8988T (cell line): Measurements from ENCODE around the gene PMAIP1.

Source experiments
- DNase-seq: peaks from one replicate; pipeline ENCODE4 v3.0.0; 2011

PMAIP1 gene

DNA sequence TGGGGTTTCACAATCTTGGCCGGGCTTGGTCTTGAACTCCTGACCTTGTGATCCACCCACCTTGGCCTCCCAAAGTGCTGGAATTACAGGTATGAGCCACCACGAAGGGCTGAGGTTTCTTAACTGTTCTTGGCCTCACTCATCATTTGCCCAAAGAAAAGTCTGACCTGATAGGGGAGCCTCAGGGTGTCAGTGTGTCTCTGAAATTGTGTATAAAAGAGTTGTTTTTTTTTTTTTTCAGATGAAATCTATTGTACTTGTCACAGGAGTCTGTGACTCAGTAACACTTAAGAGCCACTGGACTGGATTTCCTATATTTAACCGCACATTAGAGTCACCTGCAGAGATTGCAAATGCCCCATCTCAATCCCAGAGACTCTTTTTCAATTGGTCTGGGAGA is 16.9 kb downstream of the PMAIP1 start:
- no peak for DNase-seq

DNA sequence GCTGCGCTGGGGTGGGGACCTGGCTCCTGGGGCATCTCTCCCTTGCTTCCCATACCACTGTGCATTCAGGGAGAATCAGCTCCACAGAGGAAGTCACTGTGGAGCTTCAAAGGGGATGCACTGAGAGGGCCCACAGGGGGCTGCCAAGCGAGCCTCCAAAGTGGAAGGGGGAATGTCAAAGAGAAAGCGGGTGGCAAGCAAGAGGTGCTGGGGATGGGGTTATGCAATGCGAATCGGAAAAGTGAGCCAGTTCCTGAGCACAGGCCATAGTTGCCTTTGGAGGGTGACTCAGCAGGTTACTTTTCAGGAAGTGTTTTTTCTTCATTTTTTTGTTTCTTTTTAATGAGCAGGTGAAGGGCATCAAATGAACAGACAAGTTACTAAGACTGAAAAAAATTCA is 17.6 kb downstream of the PMAIP1 start:
- no peak for DNase-seq

DNA sequence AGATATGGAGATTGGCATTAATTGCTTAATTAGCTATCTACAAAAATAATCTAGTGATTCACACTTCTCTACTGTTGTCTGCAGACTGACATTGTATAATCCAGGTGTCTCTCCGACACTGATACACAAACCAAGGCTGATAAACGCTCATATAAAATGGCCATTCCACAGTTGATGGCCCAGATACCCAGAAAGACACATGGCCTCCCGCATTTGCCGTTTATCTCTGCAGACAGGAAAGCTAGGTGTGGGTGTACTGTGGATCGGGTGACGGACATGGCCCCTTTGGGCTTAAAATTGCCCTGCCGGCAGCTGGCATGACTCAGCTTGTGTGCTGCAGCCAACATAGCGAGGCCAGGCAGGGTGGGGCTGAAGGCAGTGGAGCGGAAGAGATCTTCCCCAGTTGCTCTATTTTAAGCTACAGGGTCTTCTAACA is 18.5 kb downstream of the PMAIP1 start:
- no peak for DNase-seq

DNA sequence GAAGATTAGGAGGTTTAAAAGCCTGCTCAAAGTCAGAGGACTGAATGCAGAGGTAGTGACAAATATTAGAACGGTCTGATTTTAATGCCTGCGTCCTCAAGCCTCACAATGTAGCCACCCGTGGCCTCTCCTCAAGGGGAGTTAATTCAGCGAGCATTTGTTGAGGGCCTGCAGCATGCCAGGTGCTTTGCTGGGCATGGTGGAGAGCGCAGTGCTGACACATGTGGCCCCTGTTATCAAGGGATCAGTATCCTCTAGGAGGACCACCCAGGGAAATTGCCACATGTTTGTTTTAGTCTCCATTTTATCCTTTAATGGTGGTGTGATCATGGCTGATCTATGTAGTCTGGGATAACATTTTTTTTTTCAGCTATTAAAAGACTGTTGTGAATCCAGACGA is 19.2 kb downstream of the PMAIP1 start:
- no peak for DNase-seq

DNA sequence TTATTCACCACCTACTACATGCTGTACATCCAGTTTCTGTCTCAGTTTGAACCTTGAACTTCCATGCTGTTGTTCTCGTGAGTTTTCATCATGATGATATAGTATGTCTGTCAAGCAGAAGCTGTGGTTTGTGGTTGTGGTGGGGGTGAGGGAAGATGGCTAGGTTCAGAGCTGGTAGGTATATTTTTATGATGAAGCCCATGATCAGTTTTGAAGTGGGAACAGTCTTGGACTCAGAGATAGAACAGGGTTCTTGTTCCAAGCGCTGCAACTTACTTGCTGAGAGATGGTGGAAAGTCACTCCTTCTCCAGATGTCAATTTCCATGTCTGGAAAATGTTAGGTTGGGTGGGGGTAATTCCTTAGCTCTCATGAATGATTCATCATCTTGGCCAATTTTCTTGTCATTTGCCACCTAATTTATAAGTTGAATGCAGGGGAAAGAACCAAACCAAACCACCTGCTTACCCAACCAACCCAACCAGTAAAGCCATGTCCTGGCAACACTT is 21.6 kb downstream of the PMAIP1 start:
- DNase-seq, result no peak

DNA sequence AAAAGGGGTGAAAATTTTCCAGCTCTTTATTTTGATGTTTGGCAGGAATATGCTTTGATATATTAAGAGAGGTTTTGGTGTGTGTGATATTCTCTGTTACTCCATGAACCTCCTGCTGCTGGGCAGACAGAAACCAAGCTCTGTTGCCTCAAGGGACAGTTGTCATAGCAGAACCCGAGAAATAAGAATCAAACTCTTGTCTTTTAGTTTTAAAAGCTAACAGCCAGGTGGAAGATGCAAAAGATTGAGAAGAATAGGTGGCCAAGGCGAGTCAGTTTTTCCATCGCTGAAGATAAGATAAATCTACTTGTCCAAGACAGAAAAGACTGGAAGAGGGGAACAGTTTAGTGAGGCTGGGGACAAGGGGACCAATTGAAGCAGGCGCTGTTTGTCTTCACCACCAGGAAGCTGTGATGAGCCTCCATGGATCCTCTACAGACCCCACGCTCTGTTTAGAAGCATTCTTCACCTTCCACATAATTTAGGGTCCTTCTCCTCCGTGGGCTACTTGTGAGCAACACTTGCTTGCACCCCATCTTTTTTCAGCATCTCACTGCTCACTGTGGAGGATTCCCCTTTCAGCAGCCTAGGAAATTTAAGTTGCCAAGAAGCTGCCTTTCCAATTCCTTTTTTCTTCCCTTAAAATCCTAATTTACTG is 23.9 kb downstream of the PMAIP1 start:
- DNase-seq, result no peak

DNA sequence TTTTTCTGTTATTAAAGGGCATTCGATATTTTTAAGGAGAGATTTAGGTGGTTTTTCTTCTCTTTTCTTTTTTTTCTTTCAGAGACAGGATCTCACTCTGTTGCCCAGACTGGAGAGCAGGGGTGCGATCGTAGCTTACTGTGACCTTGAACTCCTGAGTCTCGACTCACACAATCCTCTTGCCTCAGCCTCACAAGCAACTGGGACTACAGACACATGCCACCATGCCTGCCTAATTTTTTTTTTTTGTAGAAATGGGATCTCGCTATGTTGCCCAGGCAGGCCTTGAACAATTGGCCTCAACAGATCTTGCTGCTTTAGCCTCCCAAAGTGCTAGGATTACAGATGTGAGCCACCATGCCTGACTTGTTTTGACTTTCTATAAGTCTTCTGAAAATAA is 26.3 kb downstream of the PMAIP1 start:
- no peak for DNase-seq

DNA sequence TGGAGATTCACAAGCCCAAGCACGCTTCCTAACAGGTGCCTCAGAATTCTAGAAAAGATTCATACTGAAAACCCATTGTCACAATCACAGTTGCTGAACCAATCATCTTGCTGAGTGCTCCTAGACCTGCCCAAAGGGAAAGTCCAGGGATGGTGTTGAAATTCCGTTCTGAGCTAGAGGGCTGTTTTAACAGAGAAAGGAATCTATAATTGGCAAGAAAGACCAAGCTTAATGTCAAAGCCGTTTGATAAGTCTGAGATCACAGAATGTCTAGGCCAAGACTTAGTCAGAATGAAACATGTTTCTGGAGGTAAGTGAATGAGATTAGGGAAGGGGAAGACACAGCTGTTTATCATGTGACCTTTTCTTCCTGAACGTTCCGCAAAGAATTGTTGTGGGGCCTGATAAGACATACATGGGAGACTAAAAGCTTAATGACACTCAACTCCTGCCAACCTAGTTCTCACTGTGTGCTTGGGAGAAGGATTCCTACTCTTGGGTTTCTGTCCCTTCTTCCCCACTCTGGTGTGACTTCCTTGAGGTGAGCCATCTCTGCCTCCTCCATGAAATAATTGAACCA is 27.5 kb downstream of the PMAIP1 start:
- no peak for DNase-seq

DNA sequence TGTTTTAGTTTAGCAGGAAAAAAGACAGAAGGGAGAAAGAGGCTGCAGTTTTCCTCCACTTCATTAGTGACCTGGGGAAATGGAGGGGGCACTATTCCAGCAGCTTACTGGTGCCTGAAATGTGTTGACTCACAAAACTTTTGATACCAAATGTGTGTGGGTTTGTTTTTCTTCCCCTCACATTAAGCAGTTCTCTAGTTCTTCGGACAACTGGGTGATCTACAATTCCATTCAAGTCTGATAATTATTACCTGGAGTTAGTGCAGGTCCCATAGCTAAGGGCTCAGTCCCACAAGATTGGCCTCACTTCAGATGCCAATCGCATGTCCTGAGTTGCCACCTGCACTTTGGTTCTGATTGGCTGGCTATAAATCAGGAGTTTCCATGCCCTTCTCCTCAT is 28.4 kb downstream of the PMAIP1 start:
- no peak for DNase-seq

DNA sequence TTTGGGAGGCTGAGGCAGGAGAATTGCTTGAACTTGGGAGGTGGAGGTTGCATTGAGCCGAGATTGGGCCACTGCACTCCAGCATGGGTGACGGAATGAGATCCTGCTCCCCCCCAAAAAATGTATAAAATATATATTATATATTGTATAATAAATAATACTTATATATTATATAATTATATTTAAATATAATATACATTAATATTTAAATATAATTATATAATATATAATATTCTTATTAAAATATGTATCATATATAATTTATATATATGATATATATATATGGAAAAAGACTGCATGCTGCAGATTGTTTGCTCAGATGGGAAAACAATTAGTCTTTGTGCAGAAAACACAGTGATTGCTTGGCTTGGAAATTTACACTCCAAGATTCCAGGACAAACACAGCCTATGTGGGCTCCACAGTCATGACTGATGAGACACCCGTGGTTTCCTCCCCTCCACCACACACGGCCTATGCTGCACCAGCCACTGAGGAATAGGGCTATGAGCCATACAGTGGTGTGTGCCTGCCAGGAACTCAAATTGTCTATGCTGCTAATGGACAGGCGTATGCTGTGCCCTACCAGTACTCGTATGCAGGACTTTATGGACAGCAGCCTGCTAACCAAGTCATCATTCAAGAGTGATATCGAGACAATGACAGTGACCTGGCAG is 30.0 kb downstream of the PMAIP1 start:
- DNase-seq, result no peak

DNA sequence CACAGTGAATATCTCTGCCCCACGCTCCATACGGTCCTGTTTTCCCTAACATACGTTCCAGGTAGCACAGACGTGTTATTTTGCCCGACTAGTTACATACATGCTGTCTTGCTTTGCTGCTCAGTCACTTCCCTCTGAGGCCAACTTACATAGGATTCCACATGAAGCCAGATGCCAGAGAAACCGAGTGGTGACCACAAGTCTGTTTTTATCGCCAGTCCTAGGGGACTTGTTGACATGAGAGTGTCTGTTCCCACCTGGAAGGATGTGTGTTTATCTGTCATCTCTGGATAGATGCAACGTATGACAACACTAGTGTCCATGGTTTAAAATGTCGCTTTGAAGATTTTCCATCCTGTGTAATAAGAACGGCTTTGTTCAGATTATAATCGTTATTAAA is 32.6 kb downstream of the PMAIP1 start:
- no peak for DNase-seq

DNA sequence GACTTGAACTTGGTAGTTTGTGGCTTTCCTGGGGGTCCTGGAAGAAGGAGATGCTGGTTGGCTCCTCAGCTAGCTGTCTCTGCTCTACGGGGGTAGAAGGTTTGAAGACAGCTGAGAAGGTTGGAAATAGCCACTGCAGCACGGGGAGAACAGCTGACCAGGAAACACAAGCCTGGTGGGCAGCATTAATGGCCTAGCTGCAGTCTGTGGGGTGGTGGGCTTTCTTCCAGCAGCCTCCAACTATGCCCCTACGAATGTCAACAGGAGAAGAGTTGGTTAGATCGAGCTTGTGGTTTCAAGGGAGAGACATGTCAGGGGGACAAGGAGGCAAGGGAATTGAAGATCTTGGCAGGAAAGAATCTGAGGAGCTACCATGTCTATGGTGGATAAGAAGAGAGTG is 38.9 kb downstream of the PMAIP1 start:
- no peak for DNase-seq

DNA sequence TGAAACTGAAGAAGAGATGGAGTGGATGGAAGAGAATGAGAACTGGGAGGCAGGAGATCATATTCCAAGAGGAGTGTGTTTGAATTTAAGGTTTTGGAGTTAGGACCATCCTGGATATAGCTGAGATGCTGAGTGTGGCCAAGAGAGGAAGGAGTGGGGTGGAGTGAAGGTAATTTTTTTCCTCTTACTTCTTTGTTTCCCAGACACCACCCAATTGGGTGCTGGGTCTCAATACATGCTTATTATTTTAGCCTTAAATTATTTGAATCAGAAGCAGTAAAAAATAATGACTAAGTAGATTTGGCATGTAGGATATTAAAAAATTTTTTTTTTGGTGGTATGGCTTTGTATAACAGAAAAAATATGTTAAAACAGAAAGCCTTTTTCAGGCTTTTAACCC is 39.3 kb downstream of the PMAIP1 start:
- no peak for DNase-seq

DNA sequence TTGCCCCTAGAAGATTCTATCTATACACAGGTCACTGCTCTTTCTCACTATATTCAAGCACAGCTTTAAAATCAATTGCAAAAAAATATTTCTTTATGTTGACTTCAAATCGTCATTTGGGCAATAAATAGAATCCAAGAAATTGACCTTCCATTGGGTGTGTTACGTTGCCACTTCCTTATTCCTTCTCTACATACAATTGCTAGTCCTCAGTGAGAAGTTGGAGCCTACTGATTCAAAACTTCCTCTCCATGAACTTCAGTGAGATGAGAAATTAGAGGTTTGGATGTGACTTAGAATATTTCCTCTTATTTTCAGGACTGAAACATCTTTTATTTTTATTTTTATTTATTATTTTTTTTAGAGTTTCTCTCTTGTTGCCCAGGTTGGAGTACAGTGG is 40.3 kb downstream of the PMAIP1 start:
- DNase-seq, result no peak

DNA sequence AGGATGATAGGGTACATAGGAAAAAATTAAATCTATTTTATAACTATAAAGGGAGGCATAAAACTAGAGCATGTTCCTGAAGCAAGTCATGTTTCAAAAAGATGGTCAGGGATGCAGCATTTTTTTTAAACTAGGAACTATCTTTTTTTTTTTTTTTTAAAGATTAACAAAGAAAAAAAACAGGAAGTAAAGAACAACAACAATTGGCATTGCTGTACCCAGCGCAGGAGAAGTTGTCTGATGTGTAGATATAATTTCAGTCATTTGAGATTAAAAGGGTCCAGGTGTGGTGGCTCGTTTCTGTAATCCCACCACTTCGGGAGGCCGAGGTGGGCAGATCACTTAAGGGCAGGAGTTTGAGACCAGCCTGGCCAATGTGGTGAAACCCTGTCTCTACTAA is 41.5 kb downstream of the PMAIP1 start:
- no peak for DNase-seq

DNA sequence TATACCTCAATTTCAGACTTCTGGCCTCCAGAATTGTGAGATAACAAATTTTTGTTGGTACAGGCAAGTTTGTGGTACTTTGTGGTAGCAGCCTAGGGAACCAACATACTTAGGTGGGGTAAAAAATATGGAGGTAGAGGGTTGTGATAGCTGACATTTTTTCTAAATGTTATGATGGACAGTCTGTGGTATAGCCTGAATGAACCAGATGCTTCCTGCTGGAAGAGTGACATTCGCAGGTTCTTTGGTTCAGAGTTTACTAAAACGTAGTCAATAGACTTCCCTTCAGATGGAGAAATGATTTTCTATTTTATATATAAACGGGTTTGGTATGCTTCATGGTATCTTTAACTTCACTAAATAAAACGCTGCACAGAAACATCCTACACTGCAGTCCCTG is 42.8 kb downstream of the PMAIP1 start:
- DNase-seq, result no peak

DNA sequence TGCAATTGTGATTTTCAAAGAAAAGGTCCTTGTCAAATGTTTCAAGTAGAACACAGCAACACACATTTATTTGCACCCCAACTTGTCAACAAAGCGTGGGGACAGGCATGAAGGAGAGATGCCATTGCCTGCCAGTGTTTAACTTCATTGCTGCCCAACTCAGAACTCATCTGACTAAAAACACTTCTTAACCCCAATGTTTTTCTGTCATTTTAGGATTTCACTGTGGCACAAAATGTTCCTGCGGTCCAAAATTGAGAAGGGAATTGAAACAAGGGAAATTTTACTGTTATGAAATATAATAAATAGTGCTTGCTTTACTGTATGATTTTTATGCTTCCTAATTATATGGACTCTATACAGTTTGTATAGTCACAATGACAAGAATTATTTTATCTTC is 45.7 kb downstream of the PMAIP1 start:
- DNase-seq, result no peak

DNA sequence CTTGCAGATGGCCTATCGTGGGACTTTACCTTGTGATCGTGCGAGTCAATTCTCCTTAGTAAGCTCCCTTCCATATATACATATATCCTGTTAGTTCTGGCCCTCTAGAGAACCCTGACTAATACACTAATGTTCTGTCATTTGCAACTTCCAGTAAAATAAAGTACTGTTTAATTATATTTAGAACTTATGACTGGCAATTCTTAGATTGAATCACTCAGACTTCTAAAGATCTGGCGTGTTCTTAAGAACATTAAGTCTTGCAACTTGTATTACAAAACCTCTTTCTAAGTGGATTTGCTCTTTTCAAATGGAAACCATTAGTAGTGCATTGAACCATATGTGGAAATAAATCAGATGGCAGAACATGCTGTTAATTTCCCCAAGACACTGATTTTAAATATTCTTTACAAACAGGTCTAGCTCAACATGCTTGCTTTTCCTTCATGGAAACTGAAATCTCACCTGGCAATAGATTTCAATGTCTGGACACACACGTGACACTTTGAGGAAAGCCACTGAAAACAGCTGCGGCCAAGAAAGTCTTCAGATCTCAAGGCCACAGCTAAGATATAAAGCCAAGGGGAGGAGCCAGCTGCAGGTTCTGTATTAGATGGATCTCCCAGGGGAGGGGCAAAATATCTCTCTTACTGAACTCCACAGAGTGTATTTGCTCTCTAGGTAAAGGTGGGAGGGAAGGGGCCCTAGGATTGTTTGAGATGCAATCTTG is 50.6 kb downstream of the PMAIP1 start:
- DNase-seq, result no peak

DNA sequence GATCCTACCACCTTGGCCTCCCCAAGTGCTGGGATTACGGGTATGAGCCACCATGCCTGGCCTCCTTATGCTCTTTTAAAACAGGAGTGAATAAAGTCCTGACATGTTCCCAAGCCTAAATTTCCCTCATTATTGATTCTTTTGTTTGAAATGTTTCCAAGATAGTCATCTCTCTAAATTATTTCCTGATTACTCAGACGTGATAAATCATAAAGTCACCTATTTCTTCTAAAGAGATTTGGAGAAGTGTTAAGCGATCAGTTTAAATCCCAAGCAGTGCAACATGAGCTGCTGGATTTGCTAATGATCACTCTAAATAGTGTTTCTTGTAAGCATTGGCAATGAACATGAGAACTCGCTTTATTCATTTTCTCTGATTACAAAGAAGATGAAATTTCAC is 51.8 kb downstream of the PMAIP1 start:
- no peak for DNase-seq

DNA sequence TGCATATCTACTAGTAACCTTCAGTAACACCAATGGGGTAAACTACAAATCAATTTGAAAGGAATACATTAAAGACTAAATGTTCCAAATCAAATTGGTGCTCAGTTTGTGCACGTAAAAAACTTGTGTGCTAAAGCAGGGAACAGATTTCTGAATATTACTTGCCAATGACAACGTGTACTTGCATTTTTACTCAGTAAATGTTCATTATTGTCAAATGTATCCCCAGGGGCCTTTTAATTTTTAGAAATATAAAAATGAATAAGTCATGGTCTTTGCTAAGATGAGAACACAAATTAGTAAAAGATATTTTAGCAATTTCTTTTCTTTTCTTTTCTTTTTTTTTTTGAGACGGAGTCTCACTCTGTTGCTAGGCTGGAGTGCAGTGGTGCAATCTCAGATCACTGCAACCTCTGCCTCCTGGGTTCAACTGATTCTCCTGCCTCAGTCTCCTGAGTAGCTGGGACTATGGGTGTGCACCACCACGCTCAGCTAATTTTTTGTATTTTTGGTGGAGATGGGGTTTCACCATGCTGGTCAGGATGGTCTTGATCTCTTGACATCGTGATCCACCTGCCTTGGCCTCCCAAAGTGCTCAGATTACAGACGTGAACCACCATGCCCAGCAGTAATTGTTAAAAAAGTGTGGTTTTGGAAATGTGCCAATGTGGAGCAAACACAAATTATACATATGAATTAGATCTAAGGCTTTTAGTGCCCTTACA is 52.6 kb downstream of the PMAIP1 start:
- no peak for DNase-seq
